ENCODE data around the gene PRSS8.

DNA sequence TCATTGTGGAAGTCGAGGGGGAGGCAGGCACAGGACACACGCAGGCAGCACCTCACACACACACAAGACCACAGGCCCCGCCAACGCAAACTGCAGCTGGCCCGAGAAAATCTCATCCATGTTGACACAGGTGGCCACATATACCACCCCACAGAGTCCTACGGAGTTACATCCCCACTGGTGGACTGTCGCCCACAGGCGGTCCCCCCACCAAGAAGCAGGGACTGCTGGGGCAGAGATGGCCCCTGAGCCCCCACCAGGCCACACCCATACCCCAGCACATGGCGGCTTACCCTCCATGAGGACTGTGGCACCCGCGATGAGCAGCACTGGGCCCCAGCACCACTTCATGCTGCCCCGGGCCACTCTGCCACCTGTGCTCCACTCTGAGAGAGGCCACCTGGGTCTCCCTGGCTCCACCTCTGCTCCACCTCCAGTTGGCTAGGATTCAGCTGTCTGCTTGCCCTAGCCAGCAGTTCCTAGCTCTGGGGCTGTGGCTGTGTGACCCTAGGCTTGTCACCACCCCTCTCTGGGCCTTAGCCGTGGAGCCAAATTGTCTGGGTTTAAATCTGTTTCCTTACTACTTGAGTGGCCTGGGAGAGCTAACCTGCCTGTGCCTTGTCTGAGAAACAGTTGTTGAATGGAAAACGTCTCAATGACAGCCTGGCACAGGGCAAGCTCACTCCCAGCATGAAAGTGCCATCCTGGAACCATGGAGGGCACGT lies 46.9 kb downstream of the PRSS8 start, which contains the start of gene PRSS53:
- TF ChIP-seq, protein P1, sequence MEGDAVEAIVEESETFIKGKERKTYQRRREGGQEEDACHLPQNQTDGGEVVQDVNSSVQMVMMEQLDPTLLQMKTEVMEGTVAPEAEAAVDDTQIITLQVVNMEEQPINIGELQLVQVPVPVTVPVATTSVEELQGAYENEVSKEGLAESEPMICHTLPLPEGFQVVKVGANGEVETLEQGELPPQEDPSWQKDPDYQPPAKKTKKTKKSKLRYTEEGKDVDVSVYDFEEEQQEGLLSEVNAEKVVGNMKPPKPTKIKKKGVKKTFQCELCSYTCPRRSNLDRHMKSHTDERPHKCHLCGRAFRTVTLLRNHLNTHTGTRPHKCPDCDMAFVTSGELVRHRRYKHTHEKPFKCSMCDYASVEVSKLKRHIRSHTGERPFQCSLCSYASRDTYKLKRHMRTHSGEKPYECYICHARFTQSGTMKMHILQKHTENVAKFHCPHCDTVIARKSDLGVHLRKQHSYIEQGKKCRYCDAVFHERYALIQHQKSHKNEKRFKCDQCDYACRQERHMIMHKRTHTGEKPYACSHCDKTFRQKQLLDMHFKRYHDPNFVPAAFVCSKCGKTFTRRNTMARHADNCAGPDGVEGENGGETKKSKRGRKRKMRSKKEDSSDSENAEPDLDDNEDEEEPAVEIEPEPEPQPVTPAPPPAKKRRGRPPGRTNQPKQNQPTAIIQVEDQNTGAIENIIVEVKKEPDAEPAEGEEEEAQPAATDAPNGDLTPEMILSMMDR (conservative IDR thresholded peaks at IDR 0.05 in 1 of 2, IDR thresholded peaks at IDR 0.05 in 1 of 2; ENCODE audit: low read depth in 1 of 2, low read length in 2 of 2): no peak
- TF ChIP-seq EZH2 (IDR thresholded peaks at IDR 0.05; ENCODE audit: low read length, missing control alignments): no peak

Data from fibroblast of lung (primary cell).